Smooth muscle cell (in vitro differentiated cells): ENCODE measurements around the gene TTC34. TPM values are rescaled to one million over a fixed set of nuclear protein-coding genes. Genes with fewer than 3 reads are reported as not detected.

Experiments used
- DNase-seq: peaks from one replicate; lab custom pipeline; 2025; ENCODE audit not compliant: unreplicated experiment; lab: John Stamatoyannopoulos, UW
- H2AFZ ChIP-seq: fragments of 200-600 bp; sonication (generic); 2 replicates; pipeline ENCODE4 v1.6.0; 2016; ENCODE audit warnings: antibody characterized with exemption, low read depth, mild to moderate bottlenecking
- H3F3A ChIP-seq: fragments of 200-600 bp; sonication (generic); 2 replicates; pipeline ENCODE4 v1.6.0; 2017; ENCODE audit warnings: antibody characterized with exemption, low read depth
- H3K27ac ChIP-seq: fragments of 200-600 bp; sonication (generic); 2 replicates; pipeline ENCODE4 v1.5.1; 2016; ENCODE audit warnings: low read depth, mild to moderate bottlenecking
- H3K27me3 ChIP-seq: fragments of 200-600 bp; sonication (generic); 2 replicates; pipeline ENCODE4 v1.6.1; 2016; ENCODE audit warnings: low read depth, mild to moderate bottlenecking
- H3K36me3 ChIP-seq: fragments of 200-600 bp; sonication (generic); 2 replicates; pipeline ENCODE4 v1.5.1; 2016; ENCODE audit warnings: low read depth
- H3K4me1 ChIP-seq: fragments of 200-600 bp; sonication (generic); 2 replicates; pipeline ENCODE4 v1.5.1; 2016; ENCODE audit warnings: low read depth
- H3K4me2 ChIP-seq: fragments of 200-600 bp; sonication (generic); 2 replicates; pipeline ENCODE4 v1.6.0; 2016; ENCODE audit warnings: mild to moderate bottlenecking
- H3K4me3 ChIP-seq: fragments of 200-600 bp; sonication (generic); 2 replicates; pipeline ENCODE4 v1.5.1; 2016; ENCODE audit warnings: mild to moderate bottlenecking
- H3K79me2 ChIP-seq: fragments of 200-600 bp; sonication (generic); 2 replicates; pipeline ENCODE4 v1.6.0; 2016; ENCODE audit warnings: low read depth, mild to moderate bottlenecking
- H3K9ac ChIP-seq: fragments of 200-600 bp; sonication (generic); 2 replicates; pipeline ENCODE4 v1.6.0; 2016; ENCODE audit warnings: low read depth
- H3K9me3 ChIP-seq: fragments of 200-600 bp; sonication (generic); replicated peaks from 2 replicates; pipeline ENCODE4 v1.5.1; 2016; ENCODE audit warnings: low read depth
- H4K20me1 ChIP-seq: fragments of 200-600 bp; sonication (generic); 2 replicates; pipeline ENCODE4 v1.6.0; 2016; ENCODE audit warnings: low read depth
- WGBS: methylation state at CpG from one replicate; pipeline ENCODE4 v1.1.7; 2016; ENCODE audit warnings: low lambda C conversion rate; 5-methylcytosine and 5-hydroxymethylcytosine counted together
- polyA plus RNA-seq: library from polyadenylated mRNA; unstranded; fragments of >200 nt; fragmentation: Nextera tagmentation; extraction: Ambion mirVana; gene quantifications from 2 replicates; pipeline ENCODE4 v1.2.1, GENCODE V29; 2016
- total RNA-seq: library from RNA; depleted of rRNA; stranded (reverse); fragments of >200 nt; gene quantifications from 2 replicates; pipeline ENCODE4 v1.2.3, GENCODE V29; 2014
- TF ChIP-seq, protein P1 (sequence below): fragments of 200-600 bp; sonication (generic); IDR thresholded peaks from 2 replicates; pipeline ENCODE4 v1.5.1; 2017; ENCODE audit warnings: borderline replicate concordance, mild to moderate bottlenecking, antibody characterized with exemption; ENCODE audit not compliant: insufficient read depth, poor library complexity, severe bottlenecking

The TTC34 gene
- total and polyA plus RNA-seq, 2 experiments from 2014 or later, result 0.01 to 0.04 TPM

DNA sequence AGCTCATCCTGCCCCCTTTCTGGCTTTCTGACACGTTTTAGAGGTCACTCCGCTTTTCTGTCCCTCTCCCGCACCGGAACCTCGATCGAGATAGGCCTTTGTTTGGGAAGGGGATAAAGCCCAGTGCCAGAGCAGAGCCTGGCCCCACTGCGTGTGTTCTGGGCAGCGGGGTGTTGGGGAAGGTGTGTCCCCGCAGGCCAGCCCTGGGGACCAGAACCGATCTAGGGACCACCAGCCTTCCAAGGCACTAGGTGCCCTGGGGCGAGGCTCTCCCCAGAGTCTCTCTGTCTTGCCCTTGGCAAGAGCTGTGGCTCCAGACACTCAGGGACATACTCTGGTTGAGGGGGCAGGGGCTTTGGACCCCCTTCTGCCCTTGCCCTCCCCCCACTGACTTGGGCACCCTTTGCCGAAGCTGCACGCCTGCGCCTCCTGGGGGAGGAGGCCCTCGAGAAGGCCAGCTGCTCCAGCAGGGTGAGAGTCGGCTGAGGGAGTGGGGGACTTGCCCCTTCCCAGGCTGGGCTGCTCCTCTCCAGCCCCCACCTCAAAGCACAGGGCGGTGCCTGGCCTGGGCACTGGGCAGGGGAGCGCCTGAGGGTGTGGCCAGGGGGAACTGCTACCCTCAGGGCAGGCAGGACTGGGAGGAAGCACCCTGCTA, 198.5 kb downstream of the TTC34 start:
- H4K20me1 ChIP-seq, result no peaks in the 10 kb centered on the region
- no peak overlapping the region for H3K9ac ChIP-seq
- H3K36me3 ChIP-seq, result no peaks in the 10 kb centered on the region
- WGBS, result 89% methylated on average over 18 of the region's 18 CpGs
- H3K79me2 ChIP-seq, result no peaks in the 10 kb centered on the region
- H3K4me1 ChIP-seq, result no peaks in the 10 kb centered on the region
- H3K9me3 ChIP-seq, result no peaks in the 10 kb centered on the region
- TF ChIP-seq, protein P1, sequence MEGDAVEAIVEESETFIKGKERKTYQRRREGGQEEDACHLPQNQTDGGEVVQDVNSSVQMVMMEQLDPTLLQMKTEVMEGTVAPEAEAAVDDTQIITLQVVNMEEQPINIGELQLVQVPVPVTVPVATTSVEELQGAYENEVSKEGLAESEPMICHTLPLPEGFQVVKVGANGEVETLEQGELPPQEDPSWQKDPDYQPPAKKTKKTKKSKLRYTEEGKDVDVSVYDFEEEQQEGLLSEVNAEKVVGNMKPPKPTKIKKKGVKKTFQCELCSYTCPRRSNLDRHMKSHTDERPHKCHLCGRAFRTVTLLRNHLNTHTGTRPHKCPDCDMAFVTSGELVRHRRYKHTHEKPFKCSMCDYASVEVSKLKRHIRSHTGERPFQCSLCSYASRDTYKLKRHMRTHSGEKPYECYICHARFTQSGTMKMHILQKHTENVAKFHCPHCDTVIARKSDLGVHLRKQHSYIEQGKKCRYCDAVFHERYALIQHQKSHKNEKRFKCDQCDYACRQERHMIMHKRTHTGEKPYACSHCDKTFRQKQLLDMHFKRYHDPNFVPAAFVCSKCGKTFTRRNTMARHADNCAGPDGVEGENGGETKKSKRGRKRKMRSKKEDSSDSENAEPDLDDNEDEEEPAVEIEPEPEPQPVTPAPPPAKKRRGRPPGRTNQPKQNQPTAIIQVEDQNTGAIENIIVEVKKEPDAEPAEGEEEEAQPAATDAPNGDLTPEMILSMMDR, result no peak
- no peak overlapping the region for H3K4me2 ChIP-seq
- H3F3A ChIP-seq, result no peaks in the 10 kb centered on the region
- DNase-seq, result no peak
- no peak overlapping the region for H3K27ac ChIP-seq
- H3K27me3 ChIP-seq, result no peaks in the 10 kb centered on the region
- H2AFZ ChIP-seq, result no peak overlapping the region
- H3K4me3 ChIP-seq, result no peak overlapping the region

GRCh38 chr1:2602311-2602835, 199.1 kb downstream of the TTC34 start:
- DNase-seq, result no peak
- H2AFZ ChIP-seq, result no peak overlapping the region
- TF ChIP-seq, protein P1, result no peak
- H3K79me2 ChIP-seq, result no peaks in the 10 kb centered on the region
- H3K36me3 ChIP-seq, result no peaks in the 10 kb centered on the region
- H3K9ac ChIP-seq, result no peak overlapping the region
- H3K27ac ChIP-seq, result no peak overlapping the region
- H4K20me1 ChIP-seq, result no peaks in the 10 kb centered on the region
- no peak overlapping the region for H3K4me2 ChIP-seq
- no peaks in the 10 kb centered on the region for H3K4me1 ChIP-seq
- 81% methylated on average over 15 of the region's 15 CpGs for WGBS
- H3F3A ChIP-seq, result no peaks in the 10 kb centered on the region
- H3K27me3 ChIP-seq, result no peaks in the 10 kb centered on the region
- H3K9me3 ChIP-seq, result no peaks in the 10 kb centered on the region
- no peak overlapping the region for H3K4me3 ChIP-seq

- H3K36me3 ChIP-seq, result no peaks in the 10 kb centered on the region
- no peaks in the 10 kb centered on the region for H3K9me3 ChIP-seq
- 81% methylated on average over 18 of the region's 18 CpGs for WGBS
- TF ChIP-seq, protein P1, result no peak
- H3K4me1 ChIP-seq, result no peaks in the 10 kb centered on the region
- H3K79me2 ChIP-seq, result no peaks in the 10 kb centered on the region
- H3F3A ChIP-seq, result no peaks in the 10 kb centered on the region
- no peak for DNase-seq
- no peaks in the 10 kb centered on the region for H3K27me3 ChIP-seq
- H4K20me1 ChIP-seq, result no peaks in the 10 kb centered on the region
- no peak overlapping the region for H3K9ac ChIP-seq
- H3K27ac ChIP-seq, result no peak overlapping the region
- H3K4me2 ChIP-seq, result no peak overlapping the region
- H2AFZ ChIP-seq, result no peak overlapping the region
- no peak overlapping the region for H3K4me3 ChIP-seq
Measured at GRCh38 chr1:2601721-2602303, 199.7 kb downstream of the TTC34 start.
